HEK293T (cell line): ENCODE measurements around the gene ARHGAP30.

ENCODE experiments used
- ARNT ChIP-seq: fragments of 450-650 bp; IDR thresholded peaks from 2 replicates; pipeline ENCODE4 v1.6.1; 2017; ENCODE audit warnings: mild to moderate bottlenecking
- BHLHE40 ChIP-seq: fragments of 450-650 bp; IDR thresholded peaks from 2 replicates; pipeline ENCODE4 v1.6.1; 2016; ENCODE audit warnings: mild to moderate bottlenecking, moderate library complexity, borderline replicate concordance
- ELF4 ChIP-seq: fragments of 450-650 bp; IDR thresholded peaks from 2 replicates; pipeline ENCODE4 v1.6.1; 2017; ENCODE audit warnings: antibody characterized with exemption
- FOXA1 ChIP-seq: fragments of 450-650 bp; IDR thresholded peaks from 2 replicates; pipeline ENCODE4 v1.6.1; 2016; ENCODE audit warnings: mild to moderate bottlenecking
- FOXK2 ChIP-seq: fragments of 450-650 bp; IDR thresholded peaks from 2 replicates; pipeline ENCODE4 v1.6.1; 2016; ENCODE audit warnings: mild to moderate bottlenecking
- FOXM1 ChIP-seq: fragments of 450-650 bp; IDR thresholded peaks from 2 replicates; pipeline ENCODE4 v1.6.1; 2017; ENCODE audit warnings: mild to moderate bottlenecking, borderline replicate concordance
- HDGF ChIP-seq: fragments of 450-650 bp; IDR thresholded peaks from 2 replicates; pipeline ENCODE4 v1.6.1; 2017; ENCODE audit warnings: antibody characterized with exemption, borderline replicate concordance
- L3MBTL2 ChIP-seq: fragments of 450-650 bp; conservative IDR thresholded peaks from 2 replicates; pipeline ENCODE4 v1.6.1; 2016; ENCODE audit warnings: mild to moderate bottlenecking
- LEF1 ChIP-seq: fragments of 450-650 bp; IDR thresholded peaks from 2 replicates; pipeline ENCODE4 v1.6.1; 2017; ENCODE audit warnings: mild to moderate bottlenecking, borderline replicate concordance
- SP1 ChIP-seq: fragments of 450-650 bp; IDR thresholded peaks from 2 replicates; pipeline ENCODE4 v1.6.1; 2017
- SUZ12 ChIP-seq: fragments of 450-650 bp; IDR thresholded peaks from 2 replicates; pipeline ENCODE4 v1.6.1; 2016; ENCODE audit warnings: mild to moderate bottlenecking
- TARDBP ChIP-seq: fragments of 450-650 bp; IDR thresholded peaks from 2 replicates; pipeline ENCODE4 v1.6.1; 2016
- ZNF384 ChIP-seq: fragments of 450-650 bp; IDR thresholded peaks from 2 replicates; pipeline ENCODE4 v1.6.1; 2016
- TF ChIP-seq, protein P1 (sequence below): fragments of 450-650 bp; IDR thresholded peaks from 2 replicates; pipeline ENCODE4 v1.6.1; 2016

DNA sequence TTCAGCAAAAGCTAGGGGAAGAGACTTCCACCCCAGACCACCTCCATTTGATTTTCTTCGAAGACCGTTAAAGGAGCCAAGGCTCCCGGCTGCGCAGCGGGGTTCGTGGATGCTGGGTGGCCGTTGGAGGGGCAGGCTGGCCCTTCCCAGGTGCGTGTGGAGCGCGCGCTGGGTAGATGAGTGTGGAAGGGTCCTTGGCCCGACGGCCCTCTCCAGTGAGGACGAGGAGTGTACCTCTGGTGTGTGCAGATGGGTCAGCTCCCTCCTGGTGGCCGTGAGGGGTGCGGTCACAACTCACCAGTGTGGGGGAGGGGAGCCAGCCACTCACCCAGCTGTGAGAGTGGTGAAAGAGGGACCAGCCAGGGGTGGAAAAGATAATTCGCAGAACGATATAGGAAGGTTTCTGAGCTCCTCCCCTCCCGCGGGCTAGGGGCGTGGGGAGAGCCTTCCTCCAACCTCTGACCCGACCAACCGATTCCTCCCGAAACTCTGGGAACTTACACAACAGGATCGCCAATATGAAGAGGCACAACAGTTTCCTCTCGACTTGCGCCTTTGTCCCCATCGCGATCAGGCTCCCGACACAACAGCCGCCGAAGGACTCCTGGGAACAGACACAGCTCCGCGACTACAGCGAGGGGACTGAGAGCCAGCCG is 49.1 kb downstream of the ARHGAP30 start, which contains the start of gene F11R:
- TF ChIP-seq ARNT (no peak), ZNF384 (no peak), FOXM1 (no peak), BHLHE40 (no peak), SP1 (no peak), TARDBP (no peak), FOXA1 (no peak), ELF4 (no peak), HDGF (no peak), SUZ12 (no peak), L3MBTL2 (no peak), LEF1 (no peak), FOXK2 (no peak)
- TF ChIP-seq, protein P1, sequence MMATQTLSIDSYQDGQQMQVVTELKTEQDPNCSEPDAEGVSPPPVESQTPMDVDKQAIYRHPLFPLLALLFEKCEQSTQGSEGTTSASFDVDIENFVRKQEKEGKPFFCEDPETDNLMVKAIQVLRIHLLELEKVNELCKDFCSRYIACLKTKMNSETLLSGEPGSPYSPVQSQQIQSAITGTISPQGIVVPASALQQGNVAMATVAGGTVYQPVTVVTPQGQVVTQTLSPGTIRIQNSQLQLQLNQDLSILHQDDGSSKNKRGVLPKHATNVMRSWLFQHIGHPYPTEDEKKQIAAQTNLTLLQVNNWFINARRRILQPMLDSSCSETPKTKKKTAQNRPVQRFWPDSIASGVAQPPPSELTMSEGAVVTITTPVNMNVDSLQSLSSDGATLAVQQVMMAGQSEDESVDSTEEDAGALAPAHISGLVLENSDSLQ, result no peak
